Measurements from ENCODE around the gene PPIE.

Gene PPIE

GRCh38 chr1:39720094-39720999 lies 18.3 kb upstream of the PPIE start:
- DNase-seq (ENCODE audit: extremely low read depth in 1 of 2, low read depth in 1 of 2), result no peak

- DNase-seq (ENCODE audit: extremely low read depth in 1 of 2, low read depth in 1 of 2), result no peak
Measured at GRCh38 chr1:39721664-39722063, 17.0 kb upstream of the PPIE start.

GRCh38 chr1:39722495-39722894 lies 16.2 kb upstream of the PPIE start:
- no peak for DNase-seq (ENCODE audit: extremely low read depth in 1 of 2, low read depth in 1 of 2)

GRCh38 chr1:39726600-39726999 lies 12.1 kb upstream of the PPIE start:
- DNase-seq (ENCODE audit: extremely low read depth in 1 of 2, low read depth in 1 of 2), result no peak

- DNase-seq (ENCODE audit: extremely low read depth in 1 of 2, low read depth in 1 of 2), result no peak
Measured at GRCh38 chr1:39727221-39727931, 11.3 kb upstream of the PPIE start.

- no peak for DNase-seq (ENCODE audit: extremely low read depth in 1 of 2, low read depth in 1 of 2)
Measured at GRCh38 chr1:39727932-39728317, 10.8 kb upstream of the PPIE start.

- no peak for DNase-seq (ENCODE audit: extremely low read depth in 1 of 2, low read depth in 1 of 2)
Measured at GRCh38 chr1:39729030-39729429, 9.7 kb upstream of the PPIE start.

GRCh38 chr1:39729842-39730241 lies 8.8 kb upstream of the PPIE start:
- no peak for DNase-seq (ENCODE audit: extremely low read depth in 1 of 2, low read depth in 1 of 2)

- DNase-seq (ENCODE audit: extremely low read depth in 1 of 2, low read depth in 1 of 2), result no peak
Measured at GRCh38 chr1:39732730-39733129, 6.0 kb upstream of the PPIE start.

GRCh38 chr1:39733161-39733560 lies 5.5 kb upstream of the PPIE start:
- no peak for DNase-seq (ENCODE audit: extremely low read depth in 1 of 2, low read depth in 1 of 2)

GRCh38 chr1:39735731-39736130 lies 3.0 kb upstream of the PPIE start:
- no peak for DNase-seq (ENCODE audit: extremely low read depth in 1 of 2, low read depth in 1 of 2)

- peak in 1 of 2 donors; percentile 11 for DNase-seq (ENCODE audit: extremely low read depth in 1 of 2, low read depth in 1 of 2)
Measured at GRCh38 chr1:39737546-39738169, 1.0 kb upstream of the PPIE start.

- DNase-seq (ENCODE audit: extremely low read depth in 1 of 2, low read depth in 1 of 2), result no peak
Measured at GRCh38 chr1:39745016-39745670, 6.5 kb downstream of the PPIE start.

GRCh38 chr1:39751595-39751994 lies 12.9 kb downstream of the PPIE start:
- DNase-seq (ENCODE audit: extremely low read depth in 1 of 2, low read depth in 1 of 2), result no peak

GRCh38 chr1:39752703-39753102 lies 14.0 kb downstream of the PPIE start:
- DNase-seq (ENCODE audit: extremely low read depth in 1 of 2, low read depth in 1 of 2), result no peak

- no peak for DNase-seq (ENCODE audit: extremely low read depth in 1 of 2, low read depth in 1 of 2)
Measured at GRCh38 chr1:39753132-39754025, 14.7 kb downstream of the PPIE start.

- DNase-seq (ENCODE audit: extremely low read depth in 1 of 2, low read depth in 1 of 2), result no peak
Measured at GRCh38 chr1:39754026-39754570, 15.4 kb downstream of the PPIE start.

GRCh38 chr1:39754906-39755504 lies 16.3 kb downstream of the PPIE start:
- no peak for DNase-seq (ENCODE audit: extremely low read depth in 1 of 2, low read depth in 1 of 2)

GRCh38 chr1:39755965-39756659 lies 17.4 kb downstream of the PPIE start:
- no peak for DNase-seq (ENCODE audit: extremely low read depth in 1 of 2, low read depth in 1 of 2)

Measured in stimulated activated CD8-positive, alpha-beta memory T cell treated with anti-CD3 and anti-CD28 coated beads, Interleukin-7, amount 100 ng/mL, for 48 hours (primary cell).